Activated CD8-positive, alpha-beta memory T cell treated with anti-CD3 and anti-CD28 coated beads, Interleukin-2, amount 50 U/mL, for 24 hours (primary cell): ENCODE measurements around the gene LIMD2.

Experiments
- DNase-seq: peaks from one replicate; pipeline ENCODE4 v3.0.0-alpha.2; 2020; ENCODE audit errors: extremely low read depth

Gene LIMD2

GRCh38 chr17:63681530-63681929 is 18.4 kb downstream of the LIMD2 start:
- DNase-seq, result no peak

GRCh38 chr17:63680700-63681099 is 19.2 kb downstream of the LIMD2 start:
- DNase-seq, result no peak

GRCh38 chr17:63679214-63679613 is 20.7 kb downstream of the LIMD2 start:
- no peak for DNase-seq

GRCh38 chr17:63676584-63676983 is 23.3 kb downstream of the LIMD2 start:
- no peak for DNase-seq

GRCh38 chr17:63675607-63676546 is 24.0 kb downstream of the LIMD2 start:
- no peak for DNase-seq

GRCh38 chr17:63675231-63675606 is 24.7 kb downstream of the LIMD2 start:
- no peak for DNase-seq

- no peak for DNase-seq
These were observed 27.1 kb downstream of the LIMD2 start for GRCh38 chr17:63672856-63673255.

- DNase-seq, result no peak
These were observed 34.3 kb downstream of the LIMD2 start for GRCh38 chr17:63665527-63666214.

GRCh38 chr17:63659850-63660249 is 40.1 kb downstream of the LIMD2 start:
- no peak for DNase-seq

GRCh38 chr17:63658366-63658765 is 41.6 kb downstream of the LIMD2 start:
- DNase-seq, result no peak

GRCh38 chr17:63657786-63658185 is 42.1 kb downstream of the LIMD2 start:
- no peak for DNase-seq

- DNase-seq, result no peak
These were observed 46.9 kb downstream of the LIMD2 start for GRCh38 chr17:63653050-63653449.

- no peak for DNase-seq
These were observed 47.8 kb downstream of the LIMD2 start for GRCh38 chr17:63652106-63652505.

GRCh38 chr17:63649813-63650212 is 50.1 kb downstream of the LIMD2 start:
- no peak for DNase-seq

- no peak for DNase-seq
These were observed 52.0 kb downstream of the LIMD2 start for GRCh38 chr17:63647936-63648335.

GRCh38 chr17:63647065-63647725 is 52.7 kb downstream of the LIMD2 start:
- DNase-seq, result no peak

- DNase-seq, result no peak
These were observed 53.5 kb downstream of the LIMD2 start for GRCh38 chr17:63646488-63646806.
